Uterus (tissue), 4 donors: Measurements from ENCODE around the gene ASCL1. TPM values are rescaled to one million over a fixed set of nuclear protein-coding genes. Genes with fewer than 3 reads are reported as not detected.

Source experiments
- DNase-seq, 2 donors: peaks; one replicate each; pipeline ENCODE4 v3.0.0-alpha.2; 2019 to 2020
- H3K27ac ChIP-seq, 2 donors: fragments of 200-600 bp; sonication (generic); 1 replicate in 1 of 2; 2 replicates in 1 of 2; pipeline ENCODE4 v1.5.1; 2016 to 2018
- H3K27me3 ChIP-seq, 2 donors: fragments of 200-600 bp; sonication (generic); one replicate each; pipeline ENCODE4 v1.5.1; 2018 to 2019; ENCODE audit warnings: control low read depth in 1 of 2
- H3K36me3 ChIP-seq, 2 donors: fragments of 200-600 bp; sonication (generic); one replicate each; pipeline ENCODE4 v1.5.1; 2019; ENCODE audit warnings: control low read depth in 1 of 2
- H3K4me1 ChIP-seq, 2 donors: fragments of 200-600 bp; sonication (generic); one replicate each; pipeline ENCODE4 v1.5.1; 2018 to 2019; ENCODE audit warnings: control low read depth in 1 of 2
- H3K4me3 ChIP-seq, 2 donors: fragments of 200-600 bp; sonication (generic); 1 replicate in 1 of 2; 2 replicates in 1 of 2; pipeline ENCODE4 v1.5.1; 2018 to 2019; ENCODE audit warnings: mild to moderate bottlenecking in 1 of 2
- H3K9me3 ChIP-seq, 2 donors: fragments of 200-600 bp; sonication (generic); one replicate each; pipeline ENCODE4 v1.5.1; 2019; ENCODE audit warnings: control low read depth in 1 of 2
- POLR2A ChIP-seq, 2 donors: fragments of 450-650 bp; IDR thresholded peaks; one replicate each; pipeline ENCODE4 v1.6.1; 2016; ENCODE audit warnings: antibody characterized with exemption in 2 of 2, mild to moderate bottlenecking in 1 of 2, moderate library complexity in 1 of 2
- intact Hi-C: fragments of 100-400 bp; cut with DNase I; formaldehyde crosslinking; loops from one replicate; pipeline ENCODE4 v1.15.1; 2023; ENCODE audit warnings: low total_unique reads
- total RNA-seq, 4 donors: library from RNA; depleted of rRNA in 3 of 4; stranded (reverse); fragments of >200 nt in 3 of 4; gene quantifications; one replicate each; pipeline versions ENCODE4 v1.1.0 to v1.2.4, GENCODE V29; 2014 to 2023
- TF ChIP-seq, protein P1 (sequence below), 4 experiments: fragments of 200-600 bp in 2 of 4; fragments of 450-650 bp in 2 of 4; sonication (generic) in 2 of 4; IDR thresholded peaks; one replicate each; pipeline ENCODE4 v1.5.1; 2016 to 2019; ENCODE audit warnings: antibody characterized with exemption in 4 of 4, mild to moderate bottlenecking in 2 of 4, moderate library complexity in 1 of 4
- donor health status: DM: yes; HTN: yes; CAD: no.

The ASCL1 gene
- total RNA-seq, 4 donors from 2014 or later, result 0.48 TPM; not detected in 3

DNA sequence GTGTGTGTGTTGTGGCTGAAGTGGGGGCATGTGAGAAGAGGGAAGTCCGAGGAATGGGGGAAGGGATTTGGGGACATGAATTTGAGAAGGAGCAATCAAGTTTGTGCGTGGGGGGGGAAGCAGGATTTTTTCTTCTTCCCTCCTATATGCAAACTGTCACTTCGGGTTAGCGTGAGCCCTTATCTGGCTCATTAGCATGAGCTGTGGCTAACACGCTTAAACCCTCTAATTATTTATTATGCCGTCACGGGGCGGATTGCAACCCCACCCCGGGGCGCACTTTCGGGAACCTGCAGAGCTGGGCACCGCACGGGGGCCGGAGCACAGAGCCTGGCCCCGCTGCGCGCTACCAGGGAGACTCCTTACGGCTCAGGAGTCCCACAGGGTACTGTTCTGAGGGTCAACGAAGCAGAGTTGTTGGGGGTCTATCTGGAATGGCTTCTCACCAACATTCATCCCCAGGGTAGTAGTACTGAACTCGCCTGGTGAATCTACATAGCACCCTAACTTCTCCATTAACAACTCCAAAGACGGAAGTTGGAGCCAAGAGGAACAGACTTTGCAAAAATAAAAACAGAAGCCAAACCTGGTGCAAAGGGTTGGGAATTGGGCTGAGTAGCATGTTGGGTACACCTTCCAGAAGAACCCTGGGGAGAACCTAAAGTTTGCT lies 6.4 kb upstream of the ASCL1 start:
- TF ChIP-seq, protein P1, sequence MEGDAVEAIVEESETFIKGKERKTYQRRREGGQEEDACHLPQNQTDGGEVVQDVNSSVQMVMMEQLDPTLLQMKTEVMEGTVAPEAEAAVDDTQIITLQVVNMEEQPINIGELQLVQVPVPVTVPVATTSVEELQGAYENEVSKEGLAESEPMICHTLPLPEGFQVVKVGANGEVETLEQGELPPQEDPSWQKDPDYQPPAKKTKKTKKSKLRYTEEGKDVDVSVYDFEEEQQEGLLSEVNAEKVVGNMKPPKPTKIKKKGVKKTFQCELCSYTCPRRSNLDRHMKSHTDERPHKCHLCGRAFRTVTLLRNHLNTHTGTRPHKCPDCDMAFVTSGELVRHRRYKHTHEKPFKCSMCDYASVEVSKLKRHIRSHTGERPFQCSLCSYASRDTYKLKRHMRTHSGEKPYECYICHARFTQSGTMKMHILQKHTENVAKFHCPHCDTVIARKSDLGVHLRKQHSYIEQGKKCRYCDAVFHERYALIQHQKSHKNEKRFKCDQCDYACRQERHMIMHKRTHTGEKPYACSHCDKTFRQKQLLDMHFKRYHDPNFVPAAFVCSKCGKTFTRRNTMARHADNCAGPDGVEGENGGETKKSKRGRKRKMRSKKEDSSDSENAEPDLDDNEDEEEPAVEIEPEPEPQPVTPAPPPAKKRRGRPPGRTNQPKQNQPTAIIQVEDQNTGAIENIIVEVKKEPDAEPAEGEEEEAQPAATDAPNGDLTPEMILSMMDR (IDR thresholded peaks at IDR 0.05), result no peak
- no peak for TF ChIP-seq POLR2A (IDR thresholded peaks at IDR 0.05)
- H3K9me3 ChIP-seq, result no peaks in the 10 kb centered on the region
- peaks cover 0 to 34% of the 10 kb centered on the region in 2 donors for H3K27me3 ChIP-seq
- H3K27ac ChIP-seq, result no peak overlapping the region
- peaks cover 0 to 3% of the 10 kb centered on the region in 2 donors for H3K4me1 ChIP-seq
- H3K4me3 ChIP-seq, result no peak overlapping the region
- H3K36me3 ChIP-seq, result no peaks in the 10 kb centered on the region
- intact Hi-C loops, result no loop called here
- no peak for DNase-seq

- intact Hi-C loops, result no loop called here
- no peak for TF ChIP-seq POLR2A (IDR thresholded peaks at IDR 0.05)
- TF ChIP-seq, protein P1 (IDR thresholded peaks at IDR 0.05), result no peak
- peaks cover 0 to 37% of the 10 kb centered on the region in 2 donors for H3K27me3 ChIP-seq
Measured at GRCh38 chr12:102951841-102952240, 5.6 kb upstream of the ASCL1 start.

GRCh38 chr12:102953221-102953620 lies 4.3 kb upstream of the ASCL1 start:
- peaks cover 0 to 14% of the 10 kb centered on the region in 2 donors for H3K4me1 ChIP-seq
- peaks cover 0 to 39% of the 10 kb centered on the region in 2 donors for H3K27me3 ChIP-seq
- no peak for DNase-seq
- H3K4me3 ChIP-seq, result no peak overlapping the region
- H3K9me3 ChIP-seq, result no peaks in the 10 kb centered on the region
- no peak for TF ChIP-seq POLR2A (IDR thresholded peaks at IDR 0.05)
- TF ChIP-seq, protein P1 (IDR thresholded peaks at IDR 0.05), result no peak
- H3K27ac ChIP-seq, result no peak overlapping the region
- no peaks in the 10 kb centered on the region for H3K36me3 ChIP-seq
- intact Hi-C loops, result no loop called here

More at GRCh38 chr12:102951841-102952240, 5.6 kb upstream of the ASCL1 start:
- H3K27ac ChIP-seq, result no peak overlapping the region
- H3K4me1 ChIP-seq, result peaks cover 0 to 10% of the 10 kb centered on the region in 2 donors
- H3K9me3 ChIP-seq, result no peaks in the 10 kb centered on the region
- H3K36me3 ChIP-seq, result no peaks in the 10 kb centered on the region
- no peak overlapping the region for H3K4me3 ChIP-seq
- DNase-seq, result no peak

DNA sequence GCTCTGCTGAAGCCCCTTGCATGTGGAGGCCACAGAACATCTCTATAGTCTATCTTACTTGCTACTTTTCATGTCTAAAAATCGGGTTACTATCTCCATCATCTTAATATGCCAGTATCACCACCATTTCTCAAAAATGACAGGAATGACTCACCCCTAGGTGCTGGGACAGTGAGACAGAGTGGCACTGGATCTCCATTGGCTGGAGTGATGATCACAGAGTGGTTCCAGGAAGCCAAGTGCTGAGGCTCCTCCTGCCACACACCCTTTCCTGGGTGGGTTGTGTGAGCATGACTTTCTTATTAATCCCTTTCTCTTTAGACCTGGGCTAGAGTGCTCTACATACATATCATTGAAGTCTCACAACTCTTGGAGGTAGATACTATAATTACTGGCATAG lies 3.3 kb upstream of the ASCL1 start:
- no peak overlapping the region for H3K27ac ChIP-seq
- peaks cover 0 to 39% of the 10 kb centered on the region in 2 donors for H3K27me3 ChIP-seq
- H3K36me3 ChIP-seq, result no peaks in the 10 kb centered on the region
- no peak overlapping the region for H3K4me3 ChIP-seq
- intact Hi-C loops, result no loop called here
- no peak for DNase-seq
- H3K4me1 ChIP-seq, result peaks cover 0 to 20% of the 10 kb centered on the region in 2 donors
- no peaks in the 10 kb centered on the region for H3K9me3 ChIP-seq
- TF ChIP-seq POLR2A (IDR thresholded peaks at IDR 0.05), result no peak
- TF ChIP-seq, protein P1 (IDR thresholded peaks at IDR 0.05), result no peak

- no peak for TF ChIP-seq POLR2A (IDR thresholded peaks at IDR 0.05)
- TF ChIP-seq, protein P1 (IDR thresholded peaks at IDR 0.05), result no peak
- no peaks in the 10 kb centered on the region for H3K36me3 ChIP-seq
- no peak for DNase-seq
- no peaks in the 10 kb centered on the region for H3K9me3 ChIP-seq
- intact Hi-C loops, result no loop called here
- no peak overlapping the region for H3K27ac ChIP-seq
- H3K4me3 ChIP-seq, result no peak overlapping the region
- peaks cover 0 to 20% of the 10 kb centered on the region in 2 donors for H3K4me1 ChIP-seq
- H3K27me3 ChIP-seq, result peaks cover 0 to 54% of the 10 kb centered on the region in 2 donors
Measured at GRCh38 chr12:102955926-102956737, 1.3 kb upstream of the ASCL1 start.
